BLaER1 treated with 17β-estradiol and CSF1 and Interleukin-3, amounts not matched to agents 10 nM and 100 nM (cell line): ENCODE results near the gene XRCC1.

Experiments used
- H3K27ac ChIP-seq, 11 experiments: shearing (Covaris generic); formaldehyde crosslinking; 2 replicates each; pipeline ENCODE4 v1.8.1; 2022
- H3K27me3 ChIP-seq, 11 experiments: shearing (Covaris generic); formaldehyde crosslinking; 2 replicates each; pipeline ENCODE4 v1.8.1; 2022
- H3K36me3 ChIP-seq, 11 experiments: shearing (Covaris generic); formaldehyde crosslinking; 2 replicates each; pipeline ENCODE4 v1.8.1; 2022
- H3K4me1 ChIP-seq, 10 experiments: shearing (Covaris generic); formaldehyde crosslinking; 2 replicates each; pipeline ENCODE4 v1.8.1; 2022
- H3K4me2 ChIP-seq, 11 experiments: shearing (Covaris generic); formaldehyde crosslinking; 2 replicates each; pipeline ENCODE4 v1.8.1; 2022
- H3K4me3 ChIP-seq, 10 experiments: shearing (Covaris generic); formaldehyde crosslinking; 2 replicates each; pipeline ENCODE4 v1.8.1; 2022
- H3K9ac ChIP-seq, 11 experiments: shearing (Covaris generic); formaldehyde crosslinking; 2 replicates each; pipeline ENCODE4 v1.8.1; 2022
- H3K9me3 ChIP-seq, 11 experiments: shearing (Covaris generic); formaldehyde crosslinking; replicated peaks in 1 of 11; 2 replicates each; pipeline ENCODE4 v1.8.1; 2022
- H4K20me1 ChIP-seq, 11 experiments: shearing (Covaris generic); formaldehyde crosslinking; 2 replicates each; pipeline ENCODE4 v1.8.1; 2022
- Cebpa-rat ChIP-seq, 11 experiments: shearing (Covaris generic); IDR thresholded peaks; 2 replicates each; pipeline ENCODE4 v1.8.1; 2022

Gene XRCC1

DNA sequence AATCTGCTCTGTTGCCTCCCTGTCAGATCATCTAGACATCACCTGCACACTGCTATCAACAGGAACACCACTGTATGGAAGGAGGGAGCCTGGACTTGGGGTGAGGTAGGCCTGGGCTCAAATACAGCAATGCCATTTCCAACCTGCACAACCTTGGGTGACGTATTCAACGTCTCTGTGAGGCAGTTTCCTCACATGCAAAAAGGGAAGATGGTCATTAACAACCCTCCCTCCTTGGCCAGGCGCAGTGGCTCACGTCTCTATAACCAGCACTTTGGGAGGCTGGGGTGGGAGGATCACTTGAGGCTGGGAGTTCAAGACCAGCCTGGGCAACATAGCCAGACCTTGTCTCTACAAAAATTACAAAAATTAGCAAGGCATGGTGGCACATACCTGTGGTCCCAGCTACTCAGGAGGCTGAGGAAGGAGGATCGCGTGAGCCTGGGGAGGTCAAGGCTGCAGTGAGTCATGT is 13.1 kb downstream of the XRCC1 start:
- Histone ChIP-seq H3K4me1 (peaks cover 76 to 88% (median 82%) of the 10 kb centered on the region in 10 experiments), H3K4me2 (peak overlapping the region; percentile 64 to 82 (median 70)), H3K9ac (peak overlapping the region; percentile 53 to 84 (median 74); a peak in 21 of 22 replicates), H3K27ac (peak overlapping the region; percentile 79 to 98 (median 96)), H3K9me3 (no peaks in the 10 kb centered on the region; a peak in 1 of 22 replicates), H4K20me1 (no peaks in the 10 kb centered on the region; a peak in 1 of 22 replicates), H3K27me3 (no peaks in the 10 kb centered on the region), H3K4me3 (peak overlapping the region in 5 of 10 experiments; percentile 2 to 28 (median 21); a peak in 5 of 20 replicates), H3K36me3 (peaks cover 6 to 43% (median 21%) of the 10 kb centered on the region in 11 experiments; a peak in 19 of 22 replicates)
- no peak for TF ChIP-seq Cebpa-rat (IDR thresholded peaks at IDR 0.05)

DNA sequence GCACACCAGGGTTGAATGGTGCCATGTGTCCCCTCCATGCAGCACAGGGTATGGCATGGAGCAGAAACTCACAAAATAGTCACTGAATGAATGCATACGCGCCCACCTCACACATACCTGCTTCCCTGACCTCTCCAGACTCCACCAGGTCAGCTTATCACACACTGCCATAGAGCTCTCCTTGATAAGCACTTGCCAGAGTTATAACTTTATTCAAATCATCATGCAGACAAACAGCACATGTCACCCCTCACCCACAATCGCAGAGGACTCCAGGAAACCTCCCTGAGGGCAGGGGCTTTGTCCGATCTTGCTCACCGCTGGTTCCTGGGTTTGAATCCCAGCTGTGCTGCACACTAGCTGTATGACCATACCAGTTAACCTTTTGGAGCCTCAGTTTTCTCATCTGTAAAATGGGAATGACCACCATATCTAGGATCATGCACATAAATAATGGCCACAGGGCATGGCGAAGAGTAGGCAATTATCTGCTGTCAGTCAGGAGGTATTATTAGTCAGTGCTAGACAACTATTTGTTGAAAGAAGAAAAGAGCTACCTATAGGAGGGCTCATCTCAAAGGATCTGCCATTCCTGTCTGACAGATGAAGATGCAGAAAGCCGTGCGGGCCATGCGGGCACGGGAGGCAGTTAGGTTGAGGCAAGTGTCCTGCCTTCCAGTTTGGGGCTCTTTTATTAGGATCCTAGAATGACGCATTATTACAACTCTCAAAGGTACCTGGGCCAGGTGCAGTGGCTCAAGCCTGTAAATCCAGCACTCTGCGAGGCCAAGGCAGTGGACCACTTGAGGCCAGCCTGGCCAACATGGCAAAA is 14.0 kb downstream of the XRCC1 start:
- peaks cover 70 to 86% (median 77%) of the 10 kb centered on the region in 10 experiments for H3K4me1 ChIP-seq
- H3K9me3 ChIP-seq: no peaks in the 10 kb centered on the region; a peak in 1 of 22 replicates
- peaks cover 12 to 51% (median 27%) of the 10 kb centered on the region in 11 experiments; a peak in 20 of 22 replicates for H3K36me3 ChIP-seq
- peak overlapping the region in 2 of 10 experiments; percentile 9 to 25; a peak in 2 of 20 replicates for H3K4me3 ChIP-seq
- TF ChIP-seq Cebpa-rat (IDR thresholded peaks at IDR 0.05): no peak
- peak overlapping the region; percentile 79 to 98 (median 96) for H3K27ac ChIP-seq
- H4K20me1 ChIP-seq: no peaks in the 10 kb centered on the region; a peak in 1 of 22 replicates
- H3K4me2 ChIP-seq: peak overlapping the region; percentile 64 to 82 (median 70)
- peak overlapping the region; percentile 36 to 84 (median 74); a peak in 21 of 22 replicates for H3K9ac ChIP-seq
- no peaks in the 10 kb centered on the region for H3K27me3 ChIP-seq

DNA sequence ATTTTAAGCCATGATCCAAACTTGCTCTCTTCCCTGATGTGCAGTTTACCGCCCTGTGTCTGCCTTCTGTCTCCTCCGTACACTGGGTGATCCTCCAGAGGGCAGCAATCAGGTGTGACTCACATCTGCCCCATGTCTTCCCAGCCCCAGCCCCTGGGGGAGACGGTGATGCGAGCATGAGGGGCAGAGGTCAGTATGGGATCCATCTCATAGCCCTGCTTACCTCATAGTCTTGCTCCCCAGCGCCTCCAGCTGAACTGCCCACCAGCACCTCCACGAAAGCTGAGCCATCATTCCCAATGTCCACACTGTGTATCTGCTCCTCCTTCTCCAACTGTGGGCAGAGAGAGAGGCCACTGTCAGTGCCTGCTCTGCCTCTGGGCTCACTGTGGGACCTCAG is 14.6 kb downstream of the XRCC1 start:
- no peaks in the 10 kb centered on the region; a peak in 1 of 22 replicates for H3K9me3 ChIP-seq
- peak overlapping the region; percentile 36 to 84 (median 70); a peak in 18 of 22 replicates for H3K9ac ChIP-seq
- no peaks in the 10 kb centered on the region; a peak in 2 of 22 replicates for H4K20me1 ChIP-seq
- peak overlapping the region in 1 of 10 experiments; percentile 9; a peak in 1 of 20 replicates for H3K4me3 ChIP-seq
- H3K27ac ChIP-seq: peak overlapping the region in 10 of 11 experiments; percentile 91 to 98 (median 96); a peak in 20 of 22 replicates
- peaks cover 19 to 57% (median 33%) of the 10 kb centered on the region in 11 experiments; a peak in 20 of 22 replicates for H3K36me3 ChIP-seq
- peak overlapping the region; percentile 64 to 82 (median 70) for H3K4me2 ChIP-seq
- H3K4me1 ChIP-seq: peaks cover 64 to 91% (median 72%) of the 10 kb centered on the region in 10 experiments
- TF ChIP-seq Cebpa-rat (IDR thresholded peaks at IDR 0.05): no peak
- no peaks in the 10 kb centered on the region for H3K27me3 ChIP-seq

DNA sequence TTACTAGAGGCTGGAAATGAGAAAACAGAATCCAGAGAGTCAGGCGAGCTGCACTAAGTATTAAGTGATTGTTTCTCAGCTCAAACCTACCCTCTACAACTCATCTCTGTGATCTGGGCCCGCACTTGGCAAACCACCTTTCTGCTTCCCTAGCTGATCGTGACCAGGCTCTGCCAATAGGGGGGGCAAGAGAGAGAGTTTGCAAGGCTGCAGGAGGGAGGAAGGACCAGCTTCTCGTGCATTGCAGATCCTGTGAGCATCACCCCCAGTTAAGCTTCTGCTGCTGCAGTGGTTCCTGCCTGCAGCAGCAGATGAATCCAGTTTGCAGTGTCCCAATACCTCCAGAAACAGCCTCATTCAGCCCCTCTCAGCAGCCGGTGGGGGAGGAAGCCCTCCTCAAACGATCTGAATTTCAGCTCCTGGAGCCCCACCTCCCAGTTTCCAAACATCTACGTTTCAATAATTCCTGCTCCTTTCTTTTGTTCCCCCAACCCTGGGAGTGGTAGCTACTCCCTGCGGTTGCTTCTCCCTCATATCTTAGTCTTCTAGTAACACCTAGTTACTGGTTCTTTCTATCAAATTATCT is 20.0 kb downstream of the XRCC1 start:
- Histone ChIP-seq H3K4me1 (peaks cover 36 to 65% (median 53%) of the 10 kb centered on the region in 10 experiments), H4K20me1 (peaks cover 0 to 12% (median 0%) of the 10 kb centered on the region in 11 experiments; a peak in 2 of 22 replicates), H3K9ac (peak overlapping the region in 8 of 11 experiments; percentile 9 to 71 (median 56); a peak in 8 of 22 replicates), H3K36me3 (peaks cover 64 to 94% (median 77%) of the 10 kb centered on the region in 11 experiments), H3K27me3 (no peaks in the 10 kb centered on the region), H3K4me2 (peak overlapping the region in 6 of 11 experiments; percentile 3 to 42 (median 28); a peak in 6 of 22 replicates), H3K27ac (peak overlapping the region in 5 of 11 experiments; percentile 56 to 78 (median 74); a peak in 11 of 22 replicates), H3K4me3 (no peak overlapping the region), H3K9me3 (no peaks in the 10 kb centered on the region)
- no peak for TF ChIP-seq Cebpa-rat (IDR thresholded peaks at IDR 0.05)

DNA sequence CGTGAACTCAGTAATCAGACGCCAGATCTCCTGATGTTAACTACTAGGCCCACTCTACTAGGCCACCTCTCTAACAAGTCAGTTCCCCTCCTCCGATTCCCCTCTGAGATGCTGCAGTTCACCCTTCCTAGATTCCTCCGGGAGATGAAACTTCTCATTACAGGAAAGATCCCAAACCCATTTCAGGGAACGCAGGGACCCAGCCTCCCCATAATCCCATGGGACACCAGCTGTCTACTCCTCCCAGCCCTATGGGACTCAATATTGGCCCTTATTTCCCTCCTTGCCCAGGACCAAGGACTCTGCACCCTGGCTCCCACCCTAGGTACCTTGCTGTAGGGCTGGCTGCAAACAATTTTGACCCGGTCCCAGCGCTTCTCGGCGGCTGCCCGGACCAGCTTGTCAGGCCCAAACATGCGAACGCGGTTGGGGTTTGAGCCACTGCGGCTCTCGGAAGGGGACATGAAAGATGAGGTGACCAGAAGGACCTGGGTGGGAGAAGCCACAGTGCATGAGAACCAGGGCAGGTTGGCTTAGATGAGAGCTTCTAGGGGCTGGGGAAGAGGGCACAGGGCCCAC is 20.9 kb downstream of the XRCC1 start:
- H3K9ac ChIP-seq: peak overlapping the region in 9 of 11 experiments; percentile 9 to 71 (median 59); a peak in 14 of 22 replicates
- peaks cover 66 to 94% (median 82%) of the 10 kb centered on the region in 11 experiments for H3K36me3 ChIP-seq
- H3K27ac ChIP-seq: peak overlapping the region in 9 of 11 experiments; percentile 1 to 78 (median 56); a peak in 17 of 22 replicates
- peaks cover 29 to 56% (median 44%) of the 10 kb centered on the region in 10 experiments for H3K4me1 ChIP-seq
- H3K9me3 ChIP-seq: no peaks in the 10 kb centered on the region
- no peaks in the 10 kb centered on the region for H3K27me3 ChIP-seq
- peak overlapping the region in 7 of 11 experiments; percentile 1 to 78 (median 35); a peak in 8 of 22 replicates for H3K4me2 ChIP-seq
- no peak for TF ChIP-seq Cebpa-rat (IDR thresholded peaks at IDR 0.05)
- no peak overlapping the region for H3K4me3 ChIP-seq
- H4K20me1 ChIP-seq: peaks cover 0 to 12% (median 0%) of the 10 kb centered on the region in 11 experiments; a peak in 2 of 22 replicates

DNA sequence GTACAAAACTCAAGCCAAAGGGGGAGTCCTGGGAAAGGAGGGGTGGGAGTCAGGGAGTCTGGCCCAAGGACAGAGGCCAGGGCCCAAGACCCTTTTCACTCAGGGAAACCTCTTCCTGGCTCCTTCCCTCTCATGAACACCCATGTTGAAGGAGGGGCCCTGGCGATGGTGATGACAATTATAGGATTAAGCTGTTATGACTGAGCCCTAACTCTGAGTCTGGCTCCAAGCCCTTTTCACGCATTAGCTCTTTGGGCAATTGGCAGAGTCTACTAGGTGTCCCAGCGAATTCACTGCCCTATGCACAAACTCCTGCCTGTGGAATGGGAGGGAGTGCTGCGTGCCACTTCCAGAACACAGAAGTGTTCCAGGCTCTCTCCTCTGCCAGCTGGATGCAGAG is 21.7 kb downstream of the XRCC1 start:
- no peak for TF ChIP-seq Cebpa-rat (IDR thresholded peaks at IDR 0.05)
- Histone ChIP-seq H3K36me3 (peaks cover 74 to 94% (median 84%) of the 10 kb centered on the region in 11 experiments), H3K27me3 (no peaks in the 10 kb centered on the region), H3K9ac (peak overlapping the region in 10 of 11 experiments; percentile 38 to 71 (median 60); a peak in 10 of 22 replicates), H3K9me3 (no peaks in the 10 kb centered on the region), H3K4me2 (peak overlapping the region in 3 of 11 experiments; percentile 58 to 78 (median 71); a peak in 2 of 22 replicates), H4K20me1 (peaks cover 0 to 12% (median 0%) of the 10 kb centered on the region in 11 experiments; a peak in 2 of 22 replicates), H3K4me1 (peaks cover 29 to 56% (median 43%) of the 10 kb centered on the region in 10 experiments), H3K27ac (peak overlapping the region in 9 of 11 experiments; percentile 44 to 78 (median 69); a peak in 16 of 22 replicates), H3K4me3 (no peak overlapping the region)

DNA sequence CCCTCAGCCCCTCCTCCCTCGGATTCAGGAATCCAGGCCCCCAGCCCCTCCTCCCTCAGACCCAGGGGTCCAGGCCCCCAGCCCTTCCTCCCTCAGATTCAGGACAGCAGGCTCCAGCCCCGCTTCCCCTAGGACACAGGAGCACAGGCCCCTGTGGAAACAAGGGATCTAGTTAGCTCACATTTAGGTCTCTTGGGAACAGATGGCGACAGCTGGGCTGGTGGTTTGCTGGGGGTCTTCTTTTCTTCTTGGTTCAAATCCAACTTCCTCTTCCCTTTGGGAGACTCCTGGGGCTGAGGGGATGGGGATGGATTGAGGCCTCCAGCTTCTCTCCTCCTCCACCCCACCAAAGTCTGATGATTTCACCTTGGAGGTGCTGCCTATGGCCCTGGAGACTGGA is 22.7 kb downstream of the XRCC1 start:
- Histone ChIP-seq H3K27ac (peak overlapping the region in 10 of 11 experiments; percentile 17 to 78 (median 68); a peak in 19 of 22 replicates), H3K9me3 (no peaks in the 10 kb centered on the region), H3K36me3 (peaks cover 65 to 87% (median 76%) of the 10 kb centered on the region in 11 experiments), H3K4me2 (peak overlapping the region in 9 of 11 experiments; percentile 47 to 78 (median 58); a peak in 18 of 22 replicates), H4K20me1 (peaks cover 0 to 12% (median 0%) of the 10 kb centered on the region in 11 experiments; a peak in 2 of 22 replicates), H3K4me1 (peaks cover 23 to 49% (median 37%) of the 10 kb centered on the region in 10 experiments), H3K4me3 (no peak overlapping the region), H3K9ac (peak overlapping the region; percentile 38 to 71 (median 62); a peak in 19 of 22 replicates), H3K27me3 (no peaks in the 10 kb centered on the region)
- TF ChIP-seq Cebpa-rat (IDR thresholded peaks at IDR 0.05): no peak

DNA sequence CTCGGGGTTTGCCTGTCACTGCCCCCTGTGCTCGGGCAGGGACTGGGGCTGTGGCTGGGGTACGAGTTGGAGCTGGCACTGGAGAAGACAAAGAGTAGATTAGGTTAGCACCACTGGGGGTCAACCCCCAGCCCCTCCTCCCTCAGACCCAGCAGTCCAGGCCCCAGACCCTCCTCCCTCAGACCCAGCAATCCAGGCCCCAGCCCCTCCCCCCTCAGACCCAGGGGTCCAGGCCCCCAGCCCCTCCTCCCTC is 23.2 kb downstream of the XRCC1 start:
- Histone ChIP-seq H3K4me3 (no peak overlapping the region), H3K4me2 (peak overlapping the region in 5 of 11 experiments; percentile 56 to 78 (median 61); a peak in 5 of 22 replicates), H3K27ac (peak overlapping the region in 8 of 11 experiments; percentile 56 to 78 (median 72); a peak in 15 of 22 replicates), H3K27me3 (no peaks in the 10 kb centered on the region), H3K4me1 (peaks cover 18 to 44% (median 35%) of the 10 kb centered on the region in 10 experiments; a peak in 19 of 20 replicates), H3K9me3 (no peaks in the 10 kb centered on the region), H3K36me3 (peaks cover 60 to 87% (median 80%) of the 10 kb centered on the region in 11 experiments), H4K20me1 (peaks cover 0 to 12% (median 0%) of the 10 kb centered on the region in 11 experiments; a peak in 2 of 22 replicates), H3K9ac (peak overlapping the region in 8 of 11 experiments; percentile 38 to 71 (median 65); a peak in 12 of 22 replicates)
- no peak for TF ChIP-seq Cebpa-rat (IDR thresholded peaks at IDR 0.05)
